Duodenal mucosa (tissue), 2 donors: ENCODE data around the gene GRB10.

ENCODE experiments used
- H3K27ac ChIP-seq: one replicate; pipeline ENCODE4 v1.7.0; 2013; ENCODE audit warnings: low read depth, low read length
- H3K27me3 ChIP-seq, 2 donors: one replicate each; pipeline ENCODE4 v1.7.0; 2013; ENCODE audit warnings: low read length in 2 of 2, control low read depth in 1 of 2; ENCODE audit not compliant: insufficient read depth in 2 of 2, control insufficient read depth in 1 of 2
- H3K36me3 ChIP-seq, 2 donors: one replicate each; pipeline ENCODE4 v1.7.0; 2013; ENCODE audit warnings: low read length in 2 of 2, control low read depth in 1 of 2; ENCODE audit not compliant: insufficient read depth in 2 of 2, control insufficient read depth in 1 of 2
- H3K4me1 ChIP-seq, 2 donors: one replicate each; pipeline ENCODE4 v1.7.0; 2013; ENCODE audit warnings: low read length in 2 of 2, control low read depth in 1 of 2; ENCODE audit not compliant: insufficient read depth in 2 of 2, control insufficient read depth in 1 of 2
- H3K4me3 ChIP-seq, 2 donors: one replicate each; pipeline ENCODE4 v1.7.0; 2013; ENCODE audit warnings: low read length in 2 of 2, low read depth in 1 of 2
- H3K9ac ChIP-seq, 2 donors: one replicate each; pipeline ENCODE4 v1.7.0; 2013; ENCODE audit warnings: low read length in 2 of 2, low read depth in 1 of 2
- H3K9me3 ChIP-seq, 2 donors: one replicate each; pipeline ENCODE4 v1.7.0; 2013; ENCODE audit warnings: low read length in 2 of 2, control low read depth in 1 of 2; ENCODE audit not compliant: control insufficient read depth in 1 of 2

Gene GRB10

DNA sequence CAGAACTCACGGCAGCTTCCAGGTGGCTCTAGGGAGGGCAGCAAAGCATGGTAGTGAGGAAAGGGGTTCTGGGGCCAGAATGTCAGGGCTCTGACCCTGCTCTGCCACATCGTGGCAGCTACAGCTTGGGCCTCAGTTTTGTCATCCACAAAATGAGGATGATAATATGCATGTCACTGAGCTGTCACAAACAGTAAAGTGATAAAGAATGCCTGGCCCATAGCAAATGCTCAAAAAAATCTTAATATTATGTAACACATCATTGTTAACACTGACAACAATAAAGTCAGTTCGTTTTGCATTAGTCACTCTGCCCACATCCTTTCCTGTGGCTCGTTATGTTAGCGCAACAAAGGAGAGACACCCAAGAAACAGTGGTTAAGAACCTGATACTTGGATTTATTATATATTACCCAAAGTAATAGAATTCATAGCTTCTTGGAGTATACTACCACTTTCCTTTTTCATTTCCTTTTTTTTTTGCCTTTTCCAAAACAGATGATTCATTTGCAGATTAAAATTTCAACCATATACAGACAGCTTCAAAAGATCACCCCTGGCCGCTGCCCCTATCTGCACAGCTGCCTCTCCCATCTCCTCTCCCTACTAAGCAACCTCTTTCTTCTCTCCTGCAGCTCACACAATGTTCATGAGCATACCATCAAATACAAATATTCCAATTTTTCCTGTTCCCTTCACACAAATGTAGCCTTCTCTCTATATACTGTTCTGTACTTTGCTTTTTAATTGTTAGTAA lies 172.0 kb downstream of the GRB10 start:
- Histone ChIP-seq H3K36me3 (peaks cover 8 to 55% of the 10 kb centered on the region in 2 donors), H3K27me3 (no peaks in the 10 kb centered on the region), H3K27ac (no peak overlapping the region), H3K4me3 (no peak overlapping the region), H3K9ac (no peak overlapping the region), H3K4me1 (peaks cover 16 to 30% of the 10 kb centered on the region in 2 donors), H3K9me3 (no peaks in the 10 kb centered on the region)

DNA sequence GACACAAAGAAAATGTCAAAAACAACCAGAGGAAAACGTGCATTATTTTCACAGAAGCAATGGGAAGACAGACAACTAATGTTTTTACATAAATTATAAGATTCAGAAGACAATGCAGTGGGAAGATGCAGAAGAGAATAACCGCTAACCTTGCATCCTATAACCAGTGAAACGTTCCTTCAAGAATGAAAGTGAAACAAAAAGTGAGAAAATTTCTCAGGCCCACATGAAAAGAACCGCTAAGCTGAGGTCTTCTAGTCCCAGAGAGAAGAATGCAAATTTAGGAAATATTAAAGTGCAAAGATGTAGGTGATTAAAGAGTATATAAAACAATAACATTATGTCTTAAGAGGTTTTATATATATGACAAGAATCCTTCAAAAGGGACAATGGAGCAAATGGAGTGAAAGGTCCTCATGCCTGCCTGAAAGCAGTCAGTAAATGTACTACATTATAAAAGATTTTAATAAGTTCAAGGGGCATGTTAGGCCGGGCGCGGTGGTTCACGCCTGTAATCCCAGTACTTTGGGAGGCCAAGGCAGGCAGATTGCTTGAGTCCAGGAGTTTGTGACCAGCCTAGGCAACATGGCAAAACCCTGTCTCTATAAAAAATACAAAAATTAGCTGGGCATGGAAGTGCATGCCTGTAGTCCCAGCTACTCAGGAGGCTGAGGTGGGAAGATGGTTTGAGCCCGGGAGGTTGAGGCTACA lies 174.3 kb downstream of the GRB10 start:
- Histone ChIP-seq H3K9ac (no peak overlapping the region), H3K27ac (no peak overlapping the region), H3K4me1 (peaks cover 0 to 8% of the 10 kb centered on the region in 2 donors), H3K27me3 (no peaks in the 10 kb centered on the region), H3K4me3 (no peak overlapping the region), H3K36me3 (peaks cover 8 to 66% of the 10 kb centered on the region in 2 donors), H3K9me3 (no peaks in the 10 kb centered on the region)

DNA sequence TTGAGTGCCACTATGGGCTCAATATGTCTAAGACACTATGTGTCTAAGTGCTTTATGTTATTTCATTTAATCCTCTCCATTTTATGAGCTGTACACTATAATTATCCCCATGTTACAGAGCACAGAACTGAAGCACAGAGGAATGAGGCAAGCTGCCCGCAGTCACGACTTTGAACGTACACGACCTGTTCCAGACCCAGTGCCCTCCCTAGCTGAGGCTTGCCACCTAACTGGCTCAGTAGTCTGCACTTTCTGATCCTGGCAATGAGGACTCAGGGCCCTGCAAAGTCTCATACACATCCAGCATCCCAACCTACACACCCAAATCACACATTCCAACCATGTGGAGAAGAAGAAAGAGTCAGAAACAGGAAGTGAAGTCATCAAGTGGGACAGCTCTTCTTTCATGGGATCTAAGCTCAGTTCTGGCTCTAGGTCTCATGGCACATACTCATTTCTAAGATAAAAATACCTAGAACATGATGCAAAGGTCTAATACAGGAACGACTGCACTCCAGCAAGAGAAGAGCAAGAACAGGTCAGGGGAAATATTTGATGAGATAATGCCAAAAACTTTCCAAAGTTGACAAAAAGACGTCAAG lies 175.1 kb downstream of the GRB10 start:
- no peak overlapping the region for H3K9ac ChIP-seq
- no peaks in the 10 kb centered on the region for H3K9me3 ChIP-seq
- H3K27me3 ChIP-seq = no peaks in the 10 kb centered on the region
- peaks cover 8 to 64% of the 10 kb centered on the region in 2 donors for H3K36me3 ChIP-seq
- no peak overlapping the region for H3K4me3 ChIP-seq
- H3K4me1 ChIP-seq = peaks cover 0 to 4% of the 10 kb centered on the region in 2 donors
- H3K27ac ChIP-seq = no peak overlapping the region

DNA sequence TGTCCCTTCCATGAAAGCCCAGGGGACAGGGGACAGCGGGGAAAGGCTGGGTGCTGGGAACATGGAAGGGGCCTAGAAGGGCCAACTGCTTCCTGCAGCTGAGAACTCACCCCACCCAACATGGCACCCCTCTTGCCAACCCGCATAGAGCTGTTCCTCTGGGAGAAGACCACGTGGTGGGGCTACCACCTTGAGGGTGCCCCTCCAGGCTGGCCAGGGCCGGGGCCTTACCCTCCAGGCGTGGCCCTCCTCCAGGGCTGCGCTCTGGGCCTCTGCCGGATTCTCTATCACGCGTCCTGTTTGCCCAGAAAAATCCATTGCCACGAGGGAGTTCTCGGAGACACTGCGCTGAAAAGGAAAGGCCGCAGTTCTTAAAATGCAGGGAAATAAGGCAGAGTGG lies 177.6 kb downstream of the GRB10 start:
- Histone ChIP-seq H3K27me3 (no peaks in the 10 kb centered on the region), H3K4me1 (peaks cover under 1 to 3% of the 10 kb centered on the region in 2 donors), H3K9ac (no peak overlapping the region), H3K4me3 (no peak overlapping the region), H3K27ac (no peak overlapping the region), H3K9me3 (no peaks in the 10 kb centered on the region), H3K36me3 (peaks cover 0 to 42% of the 10 kb centered on the region in 2 donors)

DNA sequence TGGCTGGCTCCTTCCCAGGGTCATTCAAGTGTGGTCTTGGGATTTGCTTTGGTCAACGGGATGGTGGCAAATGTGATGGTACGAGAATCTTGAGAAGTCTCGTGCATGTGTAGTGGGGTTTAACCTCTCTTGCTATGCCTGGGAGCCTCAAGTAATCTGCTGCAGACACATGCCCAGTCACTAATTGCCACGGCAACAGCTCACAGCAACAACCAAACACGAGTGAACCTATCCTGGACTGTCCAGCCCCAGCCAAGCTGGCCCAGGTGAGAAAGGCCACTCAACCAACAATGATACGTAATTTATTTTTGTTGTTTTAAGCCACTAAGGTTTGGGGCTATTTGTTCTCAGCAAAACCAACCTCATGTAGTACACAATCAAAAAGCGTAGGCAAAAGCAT lies 179.4 kb downstream of the GRB10 start:
- H3K27me3 ChIP-seq = no peaks in the 10 kb centered on the region
- no peaks in the 10 kb centered on the region for H3K9me3 ChIP-seq
- H3K4me1 ChIP-seq = peaks cover 0 to 3% of the 10 kb centered on the region in 2 donors
- no peak overlapping the region for H3K9ac ChIP-seq
- H3K4me3 ChIP-seq = no peak overlapping the region
- peaks cover 0 to 49% of the 10 kb centered on the region in 2 donors for H3K36me3 ChIP-seq
- no peak overlapping the region for H3K27ac ChIP-seq

DNA sequence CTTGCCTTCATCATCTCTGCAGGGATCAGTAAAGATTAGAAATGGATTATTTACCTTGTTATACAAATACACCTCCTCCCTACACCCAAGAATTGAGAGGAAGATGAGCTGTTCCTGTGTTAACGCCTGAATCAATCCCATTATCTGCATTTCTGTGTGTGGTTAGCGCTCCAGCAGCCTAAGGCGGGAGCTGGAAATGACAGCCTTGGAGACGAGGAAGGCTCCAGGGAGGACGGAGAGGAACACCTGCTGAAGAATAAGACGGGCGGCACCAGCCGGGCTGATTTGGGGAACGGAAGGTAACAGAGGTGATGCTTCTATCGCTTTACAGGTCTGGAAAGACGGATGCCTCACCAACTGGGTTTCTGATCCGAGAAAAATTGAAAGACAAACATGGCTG lies 183.3 kb downstream of the GRB10 start:
- Histone ChIP-seq H3K27ac (no peak overlapping the region), H3K4me1 (peaks cover 0 to 3% of the 10 kb centered on the region in 2 donors), H3K9me3 (no peaks in the 10 kb centered on the region), H3K27me3 (no peaks in the 10 kb centered on the region), H3K4me3 (no peak overlapping the region), H3K36me3 (peaks cover 0 to 34% of the 10 kb centered on the region in 2 donors), H3K9ac (no peak overlapping the region)

DNA sequence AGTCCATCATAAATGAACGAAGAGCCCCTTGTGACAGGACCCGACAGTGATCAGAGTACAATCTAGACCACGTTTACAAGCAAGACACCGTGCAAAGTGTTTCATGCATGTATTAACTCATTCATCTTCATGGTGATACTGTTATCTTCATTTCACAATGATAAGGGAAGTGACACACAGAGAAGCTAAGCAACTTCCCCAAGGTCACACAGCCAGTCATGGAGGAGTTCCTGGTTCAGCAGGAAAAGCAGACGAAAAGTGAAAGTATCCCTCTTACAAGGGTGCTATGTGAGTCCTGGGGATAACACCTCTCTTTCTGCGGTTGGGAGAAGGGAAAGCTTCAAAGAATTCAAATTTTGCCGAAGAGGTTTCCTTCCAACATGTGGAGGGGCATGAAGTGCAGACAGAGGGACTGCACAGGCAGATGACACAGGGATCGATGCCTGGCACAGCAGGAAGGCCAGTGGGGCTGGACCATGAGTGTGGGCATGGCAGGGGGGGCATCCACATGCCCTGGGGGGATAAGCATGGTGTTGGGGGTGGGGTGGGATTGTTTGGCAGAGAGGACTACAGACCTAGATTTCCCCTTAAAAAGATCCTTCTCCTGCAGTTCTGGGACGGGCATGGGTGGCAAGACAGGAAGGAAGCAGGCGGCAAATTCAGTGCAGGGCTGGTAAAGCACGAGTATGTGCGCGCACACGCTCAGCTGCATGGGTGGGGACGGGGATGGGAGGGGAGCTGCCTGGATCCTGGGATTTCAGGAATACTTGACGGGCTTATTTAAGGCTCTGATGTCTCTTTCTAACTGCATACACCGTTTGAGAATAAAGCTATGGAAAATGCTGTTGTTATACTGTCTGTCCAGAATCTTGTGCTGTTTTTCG lies 184.0 kb downstream of the GRB10 start:
- Histone ChIP-seq H3K4me3 (no peak overlapping the region), H3K27me3 (no peaks in the 10 kb centered on the region), H3K4me1 (peaks cover 0 to 3% of the 10 kb centered on the region in 2 donors), H3K9ac (no peak overlapping the region), H3K27ac (no peak overlapping the region), H3K9me3 (no peaks in the 10 kb centered on the region), H3K36me3 (peaks cover 0 to 28% of the 10 kb centered on the region in 2 donors)

DNA sequence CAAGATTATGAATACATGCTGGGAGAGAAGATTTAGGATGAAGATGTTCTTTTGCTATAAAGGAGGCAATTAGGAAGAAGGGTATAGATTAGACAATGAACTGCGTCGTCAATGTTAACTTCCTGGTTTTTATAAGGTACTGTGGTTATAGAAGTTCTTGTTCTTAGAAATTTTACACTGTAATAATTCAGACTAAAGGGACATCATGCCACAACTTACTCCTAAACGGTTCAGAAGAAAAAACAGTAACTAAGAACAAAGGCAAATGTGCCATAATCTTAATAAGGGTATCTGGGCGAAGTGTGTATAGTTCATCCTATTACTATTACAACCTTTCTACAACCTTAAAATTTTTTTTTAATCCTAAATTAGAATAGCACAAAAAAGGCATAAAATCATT lies 186.2 kb downstream of the GRB10 start:
- Histone ChIP-seq H3K9me3 (no peaks in the 10 kb centered on the region), H3K4me1 (no peaks in the 10 kb centered on the region), H3K27ac (no peak overlapping the region), H3K9ac (no peak overlapping the region), H3K36me3 (peaks cover 0 to 32% of the 10 kb centered on the region in 2 donors), H3K27me3 (no peaks in the 10 kb centered on the region), H3K4me3 (no peak overlapping the region)

DNA sequence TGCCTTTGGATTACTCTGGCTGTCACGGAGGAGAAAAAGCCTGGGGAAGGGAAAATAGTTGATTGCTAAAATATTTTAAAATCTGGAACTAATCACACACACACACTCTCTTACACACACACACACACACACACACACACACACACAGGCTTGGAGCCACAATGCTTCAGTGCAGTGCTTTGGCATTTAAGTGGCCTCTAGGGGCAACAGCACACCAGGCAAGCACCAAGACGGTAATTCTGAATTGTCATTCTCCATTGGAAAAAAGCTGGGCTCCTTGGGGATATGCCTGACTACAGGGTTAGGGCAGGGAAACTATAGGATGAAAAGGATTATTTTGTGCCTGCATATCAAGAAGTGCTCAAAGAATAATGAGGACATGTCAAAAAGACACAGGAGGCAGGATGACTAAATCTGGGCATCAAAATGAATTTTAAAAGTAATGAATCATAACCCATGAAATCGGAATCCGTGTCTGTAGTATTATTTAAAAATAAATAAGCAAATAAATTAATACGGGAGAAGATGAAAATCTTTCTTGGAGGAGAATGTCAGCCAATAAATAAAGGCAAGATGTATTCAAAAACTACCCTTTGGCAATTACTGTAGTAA lies 187.1 kb downstream of the GRB10 start:
- no peak overlapping the region for H3K9ac ChIP-seq
- no peak overlapping the region for H3K4me3 ChIP-seq
- no peaks in the 10 kb centered on the region for H3K9me3 ChIP-seq
- H3K36me3 ChIP-seq = peaks cover 0 to 32% of the 10 kb centered on the region in 2 donors
- no peaks in the 10 kb centered on the region for H3K4me1 ChIP-seq
- H3K27me3 ChIP-seq = no peaks in the 10 kb centered on the region
- no peak overlapping the region for H3K27ac ChIP-seq
